ENCODE data around the gene VASP. TPM values are rescaled to one million over a fixed set of nuclear protein-coding genes. Genes with fewer than 3 reads are reported as not detected.

The VASP gene
- total RNA-seq, 1 experiment from 2014 or later, result 144 TPM

DNA sequence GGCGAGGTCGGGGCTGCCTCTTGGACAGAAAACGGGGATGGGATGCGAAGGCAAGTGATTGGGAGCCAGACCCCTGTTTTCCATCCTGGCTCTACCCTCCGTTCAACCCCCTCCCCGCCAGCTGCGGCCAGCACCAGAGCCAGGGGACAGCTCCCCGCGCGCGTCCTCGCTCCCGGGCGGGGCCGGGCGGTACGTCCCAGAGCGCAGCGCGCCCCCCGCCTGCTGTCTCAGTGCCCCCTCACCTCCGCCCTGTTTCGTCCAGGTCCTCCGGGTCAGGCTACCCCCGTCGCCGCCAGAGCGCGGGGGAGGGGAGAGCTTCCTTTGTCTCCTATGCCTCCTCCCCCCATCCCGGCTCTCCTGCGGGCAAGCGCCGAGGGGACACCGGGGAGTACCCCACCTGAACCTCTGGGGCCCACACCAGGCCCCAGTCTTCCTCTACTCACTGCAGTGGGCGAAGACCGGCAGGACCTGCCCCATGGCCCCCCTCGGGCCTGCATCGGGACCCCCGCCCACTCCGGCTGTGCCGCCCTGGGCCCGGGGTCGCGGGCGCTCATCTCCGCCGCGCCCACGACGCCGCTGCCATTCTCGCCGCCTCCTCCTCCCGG, 10.8 kb upstream of the VASP start (continued):
- TF ChIP-seq, protein P1, sequence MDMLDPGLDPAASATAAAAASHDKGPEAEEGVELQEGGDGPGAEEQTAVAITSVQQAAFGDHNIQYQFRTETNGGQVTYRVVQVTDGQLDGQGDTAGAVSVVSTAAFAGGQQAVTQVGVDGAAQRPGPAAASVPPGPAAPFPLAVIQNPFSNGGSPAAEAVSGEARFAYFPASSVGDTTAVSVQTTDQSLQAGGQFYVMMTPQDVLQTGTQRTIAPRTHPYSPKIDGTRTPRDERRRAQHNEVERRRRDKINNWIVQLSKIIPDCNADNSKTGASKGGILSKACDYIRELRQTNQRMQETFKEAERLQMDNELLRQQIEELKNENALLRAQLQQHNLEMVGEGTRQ (CRISPR knock-in tag; IDR thresholded peaks at IDR 0.05), result no peak
- peak; percentile 80 for TF ChIP-seq TEAD4 (CRISPR knock-in tag; IDR thresholded peaks at IDR 0.05)
- TF ChIP-seq KAT7 (CRISPR knock-in tag; IDR thresholded peaks at IDR 0.05; ENCODE audit: borderline replicate concordance), result peak; percentile 84; the same call in 1 of the 2 replicates
- TF ChIP-seq IRF2 (CRISPR knock-in tag; IDR thresholded peaks at IDR 0.05; ENCODE audit: borderline replicate concordance, low read depth), result 0 out of 2 replicates have a peak, but pooled peaks have one; percentile 64

DNA sequence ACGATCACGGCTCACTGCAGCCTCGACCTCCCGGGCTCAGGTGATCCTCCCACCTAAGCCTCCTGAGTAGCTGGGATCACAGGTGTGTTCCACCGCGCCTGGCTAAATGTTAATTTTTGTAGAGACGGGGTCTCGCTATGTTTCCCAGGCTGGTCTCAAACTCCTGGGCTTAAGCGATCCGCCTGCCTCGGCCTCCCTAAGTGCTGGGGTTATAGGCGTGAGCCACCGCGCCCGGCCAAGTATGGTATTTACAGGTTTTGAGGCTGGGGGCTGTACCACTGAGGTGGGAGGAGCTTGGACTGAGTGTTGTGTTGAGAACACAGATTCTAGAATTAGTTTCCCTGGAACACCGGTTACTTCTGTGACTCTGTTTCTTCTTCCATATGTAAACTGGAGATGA, 9.5 kb upstream of the VASP start:
- Mint-ChIP-seq H3K4me3 (peak overlapping the region; percentile 73), H3K27ac (peak overlapping the region; percentile 76), H3K9me3 (no peaks in the 10 kb centered on the region), H3K4me1 (peaks cover 45% of the 10 kb centered on the region), H3K36me3 (peaks cover 3% of the 10 kb centered on the region; the same call in 1 of the 2 replicates), H3K27me3 (ENCODE audit: low read depth) (peaks cover 39% of the 10 kb centered on the region)
- CTCF ChIA-PET, result interaction anchor here (0.8 to 9.1 kb wide), 11 partner anchors 8 to 270 kb away, joined by 3 to 145 read pairs (median 4); no protein-coding TSS in a partner anchor
- POLR2A ChIA-PET, result interaction anchor here (0.6 to 3.6 kb wide), 3 partner anchors 10 to 701 kb away, joined by 3 to 33 read pairs (median 4); partner anchors contain the start of gene VASP
- TF ChIP-seq PRRX2 (CRISPR knock-in tag; IDR thresholded peaks at IDR 0.05) (no peak), ZNF396 (CRISPR knock-in tag; IDR thresholded peaks at IDR 0.05; ENCODE audit: borderline replicate concordance) (no peak), NR3C1 (CRISPR knock-in tag; conservative IDR thresholded peaks at IDR 0.05; ENCODE audit: low read depth) (no peak), OVOL2 (CRISPR knock-in tag; IDR thresholded peaks at IDR 0.05; ENCODE audit: borderline replicate concordance) (no peak), MXD4 (CRISPR knock-in tag; IDR thresholded peaks at IDR 0.05; ENCODE audit: borderline replicate concordance) (no peak), ZNF121 (CRISPR knock-in tag; IDR thresholded peaks at IDR 0.05) (peak; percentile 12; the same call in 1 of the 2 replicates)
- TF ChIP-seq, protein P2, sequence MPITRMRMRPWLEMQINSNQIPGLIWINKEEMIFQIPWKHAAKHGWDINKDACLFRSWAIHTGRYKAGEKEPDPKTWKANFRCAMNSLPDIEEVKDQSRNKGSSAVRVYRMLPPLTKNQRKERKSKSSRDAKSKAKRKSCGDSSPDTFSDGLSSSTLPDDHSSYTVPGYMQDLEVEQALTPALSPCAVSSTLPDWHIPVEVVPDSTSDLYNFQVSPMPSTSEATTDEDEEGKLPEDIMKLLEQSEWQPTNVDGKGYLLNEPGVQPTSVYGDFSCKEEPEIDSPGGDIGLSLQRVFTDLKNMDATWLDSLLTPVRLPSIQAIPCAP (CRISPR knock-in tag; IDR thresholded peaks at IDR 0.05), result no peak
- DNase-seq (ENCODE audit: low spot score) (peak; percentile 54), ATAC-seq (no peak)

DNA sequence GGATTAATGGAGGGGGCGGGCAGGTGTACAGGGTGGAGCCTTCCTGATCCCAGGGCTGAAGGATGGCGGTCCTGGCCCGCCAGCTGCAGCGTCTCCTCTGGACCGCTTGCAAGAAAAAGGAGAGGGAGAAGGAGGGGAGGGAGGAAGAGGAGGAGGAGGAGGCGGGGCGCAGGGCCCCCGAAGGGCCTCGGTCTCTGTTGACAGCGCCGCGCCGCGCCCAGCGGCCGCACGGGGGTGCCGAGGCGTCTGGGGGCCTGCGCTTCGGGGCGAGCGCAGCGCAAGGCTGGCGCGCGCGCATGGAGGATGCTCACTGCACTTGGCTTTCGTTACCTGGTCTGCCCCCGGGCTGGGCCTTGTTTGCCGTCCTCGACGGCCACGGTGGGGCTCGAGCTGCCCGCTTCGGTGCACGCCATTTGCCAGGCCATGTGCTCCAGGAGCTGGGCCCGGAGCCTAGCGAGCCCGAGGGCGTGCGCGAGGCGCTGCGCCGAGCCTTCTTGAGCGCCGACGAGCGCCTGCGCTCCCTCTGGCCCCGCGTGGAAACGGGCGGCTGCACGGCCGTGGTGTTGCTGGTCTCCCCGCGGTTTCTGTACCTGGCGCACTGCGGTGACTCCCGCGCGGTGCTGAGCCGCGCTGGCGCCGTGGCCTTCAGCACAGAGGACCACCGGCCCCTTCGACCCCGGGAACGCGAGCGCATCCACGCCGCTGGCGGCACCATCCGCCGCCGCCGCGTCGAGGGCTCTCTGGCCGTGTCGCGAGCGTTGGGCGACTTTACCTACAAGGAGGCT, 8.7 kb upstream of the VASP start, which contains the start of gene PPM1N:
PPM1N (plus strand) TSS at position 33 of the 785 bp plus-strand sequence; CDS start at position 63, 30 bp downstream.
- Mint-ChIP-seq H3K27ac (peak within 1 kb of the TSS; percentile 98), H3K4me3 (peak within 1 kb of the TSS; percentile 91), H3K9me3 (no peaks in the 10 kb centered on the region), H3K27me3 (ENCODE audit: low read depth) (peaks cover 39% of the 10 kb centered on the region), H3K36me3 (peaks cover 3% of the 10 kb centered on the region; the same call in 1 of the 2 replicates), H3K4me1 (peaks cover 44% of the 10 kb centered on the region)
- ATAC-seq, result peak; percentile 2
- CTCF ChIA-PET, result interaction anchor here (0.8 to 9.1 kb wide), 17 partner anchors 10 to 179 kb away, joined by 3 to 145 read pairs (median 5); partner anchors contain the start of gene VASP
- DNase-seq (ENCODE audit: low spot score), result peak; percentile 80
- POLR2A ChIA-PET, result interaction anchor here (1.2 to 3.6 kb wide), 4 partner anchors 10 to 179 kb away, joined by 4 to 33 read pairs (median 6); partner anchors contain the start of gene VASP
- TF ChIP-seq ELF4 (CRISPR knock-in tag; IDR thresholded peaks at IDR 0.05; ENCODE audit: low read depth) (peak; percentile 65; the same call in 1 of the 2 replicates), SMAD3 (CRISPR knock-in tag; IDR thresholded peaks at IDR 0.05; ENCODE audit: borderline replicate concordance) (0 out of 2 replicates have a peak, but pooled peaks have one; percentile 74), RORB (CRISPR knock-in tag; IDR thresholded peaks at IDR 0.05) (no peak), ETV6 (CRISPR knock-in tag; IDR thresholded peaks at IDR 0.05) (peak; percentile 83), ZNF232 (CRISPR knock-in tag; IDR thresholded peaks at IDR 0.05) (peak; percentile 73; the same call in 1 of the 2 replicates), JAZF1 (CRISPR knock-in tag; IDR thresholded peaks at IDR 0.05) (no peak), SP1 (CRISPR knock-in tag; conservative IDR thresholded peaks at IDR 0.05) (peak; percentile 53; the same call in 1 of the 2 replicates)
- TF ChIP-seq, protein P3, sequence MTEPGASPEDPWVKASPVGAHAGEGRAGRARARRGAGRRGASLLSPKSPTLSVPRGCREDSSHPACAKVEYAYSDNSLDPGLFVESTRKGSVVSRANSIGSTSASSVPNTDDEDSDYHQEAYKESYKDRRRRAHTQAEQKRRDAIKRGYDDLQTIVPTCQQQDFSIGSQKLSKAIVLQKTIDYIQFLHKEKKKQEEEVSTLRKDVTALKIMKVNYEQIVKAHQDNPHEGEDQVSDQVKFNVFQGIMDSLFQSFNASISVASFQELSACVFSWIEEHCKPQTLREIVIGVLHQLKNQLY (CRISPR knock-in tag; IDR thresholded peaks at IDR 0.05), result peak; percentile 89; the same call in 1 of the 2 replicates
- TF ChIP-seq, protein P4, sequence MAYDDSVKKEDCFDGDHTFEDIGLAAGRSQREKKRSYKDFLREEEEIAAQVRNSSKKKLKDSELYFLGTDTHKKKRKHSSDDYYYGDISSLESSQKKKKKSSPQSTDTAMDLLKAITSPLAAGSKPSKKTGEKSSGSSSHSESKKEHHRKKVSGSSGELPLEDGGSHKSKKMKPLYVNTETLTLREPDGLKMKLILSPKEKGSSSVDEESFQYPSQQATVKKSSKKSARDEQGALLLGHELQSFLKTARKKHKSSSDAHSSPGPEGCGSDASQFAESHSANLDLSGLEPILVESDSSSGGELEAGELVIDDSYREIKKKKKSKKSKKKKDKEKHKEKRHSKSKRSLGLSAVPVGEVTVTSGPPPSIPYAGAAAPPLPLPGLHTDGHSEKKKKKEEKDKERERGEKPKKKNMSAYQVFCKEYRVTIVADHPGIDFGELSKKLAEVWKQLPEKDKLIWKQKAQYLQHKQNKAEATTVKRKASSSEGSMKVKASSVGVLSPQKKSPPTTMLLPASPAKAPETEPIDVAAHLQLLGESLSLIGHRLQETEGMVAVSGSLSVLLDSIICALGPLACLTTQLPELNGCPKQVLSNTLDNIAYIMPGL (CRISPR knock-in tag; IDR thresholded peaks at IDR 0.05), result peak; percentile 90
- TF ChIP-seq, protein P5, sequence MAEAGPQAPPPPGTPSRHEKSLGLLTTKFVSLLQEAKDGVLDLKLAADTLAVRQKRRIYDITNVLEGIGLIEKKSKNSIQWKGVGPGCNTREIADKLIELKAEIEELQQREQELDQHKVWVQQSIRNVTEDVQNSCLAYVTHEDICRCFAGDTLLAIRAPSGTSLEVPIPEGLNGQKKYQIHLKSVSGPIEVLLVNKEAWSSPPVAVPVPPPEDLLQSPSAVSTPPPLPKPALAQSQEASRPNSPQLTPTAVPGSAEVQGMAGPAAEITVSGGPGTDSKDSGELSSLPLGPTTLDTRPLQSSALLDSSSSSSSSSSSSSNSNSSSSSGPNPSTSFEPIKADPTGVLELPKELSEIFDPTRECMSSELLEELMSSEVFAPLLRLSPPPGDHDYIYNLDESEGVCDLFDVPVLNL (CRISPR knock-in tag; IDR thresholded peaks at IDR 0.05; ENCODE audit: borderline replicate concordance, low read depth), result peak; percentile 69; the same call in 1 of the 2 replicates
- TF ChIP-seq, protein P6, sequence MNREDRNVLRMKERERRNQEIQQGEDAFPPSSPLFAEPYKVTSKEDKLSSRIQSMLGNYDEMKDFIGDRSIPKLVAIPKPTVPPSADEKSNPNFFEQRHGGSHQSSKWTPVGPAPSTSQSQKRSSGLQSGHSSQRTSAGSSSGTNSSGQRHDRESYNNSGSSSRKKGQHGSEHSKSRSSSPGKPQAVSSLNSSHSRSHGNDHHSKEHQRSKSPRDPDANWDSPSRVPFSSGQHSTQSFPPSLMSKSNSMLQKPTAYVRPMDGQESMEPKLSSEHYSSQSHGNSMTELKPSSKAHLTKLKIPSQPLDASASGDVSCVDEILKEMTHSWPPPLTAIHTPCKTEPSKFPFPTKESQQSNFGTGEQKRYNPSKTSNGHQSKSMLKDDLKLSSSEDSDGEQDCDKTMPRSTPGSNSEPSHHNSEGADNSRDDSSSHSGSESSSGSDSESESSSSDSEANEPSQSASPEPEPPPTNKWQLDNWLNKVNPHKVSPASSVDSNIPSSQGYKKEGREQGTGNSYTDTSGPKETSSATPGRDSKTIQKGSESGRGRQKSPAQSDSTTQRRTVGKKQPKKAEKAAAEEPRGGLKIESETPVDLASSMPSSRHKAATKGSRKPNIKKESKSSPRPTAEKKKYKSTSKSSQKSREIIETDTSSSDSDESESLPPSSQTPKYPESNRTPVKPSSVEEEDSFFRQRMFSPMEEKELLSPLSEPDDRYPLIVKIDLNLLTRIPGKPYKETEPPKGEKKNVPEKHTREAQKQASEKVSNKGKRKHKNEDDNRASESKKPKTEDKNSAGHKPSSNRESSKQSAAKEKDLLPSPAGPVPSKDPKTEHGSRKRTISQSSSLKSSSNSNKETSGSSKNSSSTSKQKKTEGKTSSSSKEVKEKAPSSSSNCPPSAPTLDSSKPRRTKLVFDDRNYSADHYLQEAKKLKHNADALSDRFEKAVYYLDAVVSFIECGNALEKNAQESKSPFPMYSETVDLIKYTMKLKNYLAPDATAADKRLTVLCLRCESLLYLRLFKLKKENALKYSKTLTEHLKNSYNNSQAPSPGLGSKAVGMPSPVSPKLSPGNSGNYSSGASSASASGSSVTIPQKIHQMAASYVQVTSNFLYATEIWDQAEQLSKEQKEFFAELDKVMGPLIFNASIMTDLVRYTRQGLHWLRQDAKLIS (CRISPR knock-in tag; IDR thresholded peaks at IDR 0.05; ENCODE audit: borderline replicate concordance), result no peak

Data from WTC11 (cell line).